Chondrocyte (in vitro differentiated cells): ENCODE measurements around the gene PYGB. TPM values are rescaled to one million over a fixed set of nuclear protein-coding genes. Genes with fewer than 3 reads are reported as not detected.

Experiments used
- DNase-seq: peaks from one replicate; pipeline ENCODE4 v3.0.0; 2021; ENCODE audit warnings: mixed read lengths, low spot score
- H3K27ac Mint-ChIP-seq: one replicate; pipeline ENCODE4 v1.8.0; 2021; ENCODE audit warnings: mild to moderate bottlenecking, moderate library complexity, mixed read lengths; ENCODE audit not compliant: unreplicated experiment
- H3K27me3 Mint-ChIP-seq: 2 replicates; pipeline ENCODE4 v1.8.0; 2021; ENCODE audit warnings: low read depth, mixed read lengths
- H3K36me3 Mint-ChIP-seq: 2 replicates; pipeline ENCODE4 v1.8.0; 2021; ENCODE audit warnings: low read depth, mixed read lengths
- H3K4me1 Mint-ChIP-seq: 2 replicates; pipeline ENCODE4 v1.8.0; 2021; ENCODE audit warnings: low read depth, mild to moderate bottlenecking, mixed read lengths
- H3K4me3 Mint-ChIP-seq: one replicate; pipeline ENCODE4 v1.8.0; 2021; ENCODE audit warnings: mild to moderate bottlenecking, moderate library complexity, mixed read lengths; ENCODE audit not compliant: unreplicated experiment
- H3K9me3 Mint-ChIP-seq: 2 replicates; pipeline ENCODE4 v1.8.0; 2021; ENCODE audit warnings: low read depth, mixed read lengths
- total RNA-seq: library from RNA; stranded (reverse); gene quantifications from 3 replicates; pipeline ENCODE4 v1.2.1, GENCODE V29; 2021
- TF ChIP-seq, protein P1 (sequence below): fragments of 200-600 bp; sonication (generic); IDR thresholded peaks from 2 replicates; pipeline ENCODE4 v1.5.0; 2021; ENCODE audit warnings: antibody characterized with exemption, mild to moderate bottlenecking, moderate library complexity

Gene PYGB
- total RNA-seq, 1 donor from 2014 or later, result 171 TPM

DNA sequence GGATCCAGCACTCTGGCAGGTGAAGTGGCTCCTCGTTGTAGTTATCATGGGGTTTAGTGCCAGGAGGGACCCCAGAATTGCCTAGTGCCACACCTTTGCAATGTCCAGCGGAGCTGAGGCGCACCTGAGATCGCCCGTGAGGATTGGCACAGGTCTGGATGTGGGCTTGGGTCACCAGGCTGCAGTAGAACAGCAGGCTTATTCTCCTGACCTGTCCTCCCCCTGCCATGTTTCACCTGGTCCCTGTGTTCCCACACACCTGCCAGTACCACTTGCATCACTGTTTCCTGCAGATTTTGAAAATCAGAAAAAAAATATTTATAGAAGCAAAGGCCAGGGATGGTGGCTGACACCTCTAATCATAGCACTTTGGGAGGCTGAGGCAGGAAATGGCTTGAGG lies 35.6 kb upstream of the PYGB start:
- peaks cover 23% of the 10 kb centered on the region for H3K36me3 Mint-ChIP-seq

DNA sequence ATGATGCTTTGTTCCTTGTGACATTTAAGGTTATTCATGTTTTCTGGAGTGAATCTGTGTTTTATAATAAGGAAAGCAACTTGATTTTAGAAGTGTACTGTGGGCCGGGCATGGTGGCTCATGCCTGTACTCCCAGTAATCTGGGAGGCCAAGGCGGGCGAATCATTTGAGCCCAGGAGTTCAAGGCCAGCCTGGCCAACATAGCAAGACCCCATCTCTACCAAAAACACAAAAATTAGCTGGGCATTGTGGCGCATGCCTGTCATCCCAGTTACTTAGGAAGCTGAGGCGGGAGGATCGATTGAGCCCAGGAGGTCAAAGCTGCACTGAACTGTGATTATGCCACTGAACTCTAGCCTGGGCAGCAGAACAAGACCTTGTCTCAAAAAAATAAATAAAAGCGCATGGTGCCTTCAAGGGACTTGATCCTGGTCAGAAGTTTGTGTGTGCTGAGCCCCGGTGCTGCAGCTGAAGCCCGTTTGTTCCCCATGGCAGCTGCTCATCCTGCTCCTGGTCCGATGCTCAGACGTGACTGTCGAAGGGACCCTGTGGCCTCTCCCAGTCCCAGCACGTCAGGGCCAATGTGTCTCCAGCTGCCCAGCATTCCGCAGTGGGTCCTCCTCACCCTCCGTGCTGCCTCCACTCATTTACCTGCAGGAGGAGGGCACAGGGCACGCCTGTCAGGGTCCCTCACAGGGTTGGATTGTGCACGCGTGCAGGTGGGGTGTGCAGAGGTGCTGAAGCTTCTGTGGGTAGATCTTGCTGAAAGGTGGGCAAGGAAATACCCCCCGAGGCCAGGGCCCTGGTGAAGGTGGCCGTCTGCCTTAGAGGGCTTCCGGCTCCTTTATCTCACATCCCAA lies 34.1 kb upstream of the PYGB start:
- DNase-seq, result peak; percentile 86
- no peaks in the 10 kb centered on the region for H3K9me3 Mint-ChIP-seq
- TF ChIP-seq, protein P1, sequence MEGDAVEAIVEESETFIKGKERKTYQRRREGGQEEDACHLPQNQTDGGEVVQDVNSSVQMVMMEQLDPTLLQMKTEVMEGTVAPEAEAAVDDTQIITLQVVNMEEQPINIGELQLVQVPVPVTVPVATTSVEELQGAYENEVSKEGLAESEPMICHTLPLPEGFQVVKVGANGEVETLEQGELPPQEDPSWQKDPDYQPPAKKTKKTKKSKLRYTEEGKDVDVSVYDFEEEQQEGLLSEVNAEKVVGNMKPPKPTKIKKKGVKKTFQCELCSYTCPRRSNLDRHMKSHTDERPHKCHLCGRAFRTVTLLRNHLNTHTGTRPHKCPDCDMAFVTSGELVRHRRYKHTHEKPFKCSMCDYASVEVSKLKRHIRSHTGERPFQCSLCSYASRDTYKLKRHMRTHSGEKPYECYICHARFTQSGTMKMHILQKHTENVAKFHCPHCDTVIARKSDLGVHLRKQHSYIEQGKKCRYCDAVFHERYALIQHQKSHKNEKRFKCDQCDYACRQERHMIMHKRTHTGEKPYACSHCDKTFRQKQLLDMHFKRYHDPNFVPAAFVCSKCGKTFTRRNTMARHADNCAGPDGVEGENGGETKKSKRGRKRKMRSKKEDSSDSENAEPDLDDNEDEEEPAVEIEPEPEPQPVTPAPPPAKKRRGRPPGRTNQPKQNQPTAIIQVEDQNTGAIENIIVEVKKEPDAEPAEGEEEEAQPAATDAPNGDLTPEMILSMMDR, result no peak
- no peaks in the 10 kb centered on the region for H3K4me1 Mint-ChIP-seq
- H3K36me3 Mint-ChIP-seq, result peaks cover 25% of the 10 kb centered on the region
- H3K27me3 Mint-ChIP-seq, result no peaks in the 10 kb centered on the region
- no peak overlapping the region for H3K27ac Mint-ChIP-seq
- no peak overlapping the region for H3K4me3 Mint-ChIP-seq

More for the DNA sequence above, 35.6 kb upstream of the PYGB start:
- H3K27me3 Mint-ChIP-seq, result no peaks in the 10 kb centered on the region
- DNase-seq, result no peak
- TF ChIP-seq, protein P1, result no peak
- peaks cover 6% of the 10 kb centered on the region for H3K4me1 Mint-ChIP-seq
- no peaks in the 10 kb centered on the region for H3K9me3 Mint-ChIP-seq
- no peak overlapping the region for H3K4me3 Mint-ChIP-seq
- no peak overlapping the region for H3K27ac Mint-ChIP-seq

DNA sequence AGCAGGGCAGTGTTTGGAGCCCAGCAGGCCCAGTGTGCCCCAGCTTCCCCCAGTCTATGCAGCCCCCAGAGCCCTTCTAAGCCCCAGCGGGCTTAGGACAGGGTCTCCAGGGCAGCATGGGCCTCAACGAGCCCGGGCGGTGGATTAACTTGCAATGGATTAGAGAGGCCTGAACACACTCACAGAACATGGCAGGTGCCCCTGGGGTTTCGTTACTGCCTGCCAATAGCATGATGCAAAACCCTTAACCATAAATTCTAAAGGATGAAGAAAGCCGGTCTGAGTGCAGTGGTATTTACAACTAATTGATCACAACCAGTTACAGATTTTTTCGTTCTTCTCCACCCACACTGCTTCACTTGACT lies 33.5 kb upstream of the PYGB start:
- no peak overlapping the region for H3K27ac Mint-ChIP-seq
- H3K4me3 Mint-ChIP-seq, result no peak overlapping the region
- no peaks in the 10 kb centered on the region for H3K9me3 Mint-ChIP-seq
- H3K27me3 Mint-ChIP-seq, result no peaks in the 10 kb centered on the region
- TF ChIP-seq, protein P1, result no peak
- DNase-seq, result no peak
- H3K4me1 Mint-ChIP-seq, result no peaks in the 10 kb centered on the region
- peaks cover 27% of the 10 kb centered on the region for H3K36me3 Mint-ChIP-seq

DNA sequence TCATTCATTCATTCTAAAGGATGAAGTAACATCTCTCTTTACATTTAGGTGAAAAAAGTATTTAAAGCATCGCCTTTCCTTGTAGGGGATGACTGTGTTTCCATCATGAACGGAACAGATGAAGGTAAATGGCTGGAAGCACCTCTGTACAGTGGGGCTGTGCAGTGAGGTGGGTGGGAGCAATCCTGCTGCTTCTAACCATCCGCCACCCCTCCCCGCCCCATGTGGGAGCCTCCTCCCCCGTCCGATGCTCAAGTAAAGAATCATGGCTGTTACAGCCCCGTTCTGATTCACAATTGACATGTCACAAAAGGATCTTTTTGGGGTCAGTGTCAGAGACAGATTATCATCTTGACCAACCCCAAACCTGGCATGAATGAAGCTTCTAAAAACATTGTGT lies 33.1 kb upstream of the PYGB start:
- TF ChIP-seq, protein P1, result no peak
- DNase-seq, result no peak
- H3K4me1 Mint-ChIP-seq, result peaks cover 2% of the 10 kb centered on the region
- H3K4me3 Mint-ChIP-seq, result no peak overlapping the region
- no peaks in the 10 kb centered on the region for H3K9me3 Mint-ChIP-seq
- H3K27me3 Mint-ChIP-seq, result no peaks in the 10 kb centered on the region
- peaks cover 29% of the 10 kb centered on the region for H3K36me3 Mint-ChIP-seq
- H3K27ac Mint-ChIP-seq, result no peak overlapping the region

DNA sequence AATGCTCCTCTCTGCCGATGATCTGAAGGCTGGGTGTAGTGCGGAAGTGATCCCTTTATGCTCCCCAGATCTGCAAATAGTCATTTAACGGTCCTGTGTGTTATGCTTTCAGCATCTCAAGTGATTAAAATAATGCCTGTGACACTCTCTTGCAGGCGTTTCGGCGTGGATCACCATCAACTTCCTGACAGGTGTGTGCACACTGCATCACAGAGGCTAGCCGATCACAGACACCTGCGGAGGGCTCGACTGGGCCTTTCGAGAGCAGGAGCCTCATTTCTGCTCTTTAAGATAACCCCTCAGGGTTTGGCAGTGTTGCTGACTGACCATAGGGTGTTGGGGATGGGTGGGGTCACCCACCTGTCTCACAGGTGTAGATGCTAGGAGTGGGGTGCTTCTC lies 32.4 kb upstream of the PYGB start:
- H3K4me3 Mint-ChIP-seq, result no peak overlapping the region
- no peak for DNase-seq
- H3K9me3 Mint-ChIP-seq, result no peaks in the 10 kb centered on the region
- peaks cover 4% of the 10 kb centered on the region for H3K4me1 Mint-ChIP-seq
- TF ChIP-seq, protein P1, result no peak
- H3K27me3 Mint-ChIP-seq, result no peaks in the 10 kb centered on the region
- peaks cover 29% of the 10 kb centered on the region for H3K36me3 Mint-ChIP-seq
- H3K27ac Mint-ChIP-seq, result no peak overlapping the region
